NCI-H460 (cell line): Measurements from ENCODE around the gene LTBP3. TPM values are rescaled to one million over a fixed set of nuclear protein-coding genes. Genes with fewer than 3 reads are reported as not detected.

ENCODE experiments used
- DNase-seq: peaks from one replicate; pipeline ENCODE4 v3.0.0-alpha.2; 2016; ENCODE audit warnings: low read depth; ENCODE audit errors: extremely low read depth
- total RNA-seq: library from RNA; depleted of rRNA; stranded (reverse); fragments of >200 nt; shearing (Covaris generic); gene quantifications from 2 replicates; pipeline ENCODE4 v1.2.3, GENCODE V29; 2014

The LTBP3 gene
- total RNA-seq, 1 experiment from 2014 or later, result 13.9 TPM

DNA sequence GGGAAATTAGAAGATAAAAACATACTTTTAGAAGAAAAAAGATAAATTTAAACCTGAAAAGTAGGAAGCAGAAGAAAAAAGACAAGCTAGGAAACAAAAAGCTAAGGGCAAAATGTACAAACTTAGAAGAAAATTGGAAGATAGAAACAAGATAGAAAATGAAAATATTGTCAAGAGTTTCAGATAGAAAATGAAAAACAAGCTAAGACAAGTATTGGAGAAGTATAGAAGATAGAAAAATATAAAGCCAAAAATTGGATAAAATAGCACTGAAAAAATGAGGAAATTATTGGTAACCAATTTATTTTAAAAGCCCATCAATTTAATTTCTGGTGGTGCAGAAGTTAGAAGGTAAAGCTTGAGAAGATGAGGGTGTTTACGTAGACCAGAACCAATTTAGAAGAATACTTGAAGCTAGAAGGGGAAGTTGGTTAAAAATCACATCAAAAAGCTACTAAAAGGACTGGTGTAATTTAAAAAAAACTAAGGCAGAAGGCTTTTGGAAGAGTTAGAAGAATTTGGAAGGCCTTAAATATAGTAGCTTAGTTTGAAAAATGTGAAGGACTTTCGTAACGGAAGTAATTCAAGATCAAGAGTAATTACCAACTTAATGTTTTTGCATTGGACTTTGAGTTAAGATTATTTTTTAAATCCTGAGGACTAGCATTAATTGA is 58.3 kb downstream of the LTBP3 start:
- no peak for DNase-seq

- peak; percentile 85 for DNase-seq
These were observed 59.0 kb downstream of the LTBP3 start, which contains the start of gene MALAT1 for GRCh38 chr11:65498977-65499712. TSS of gene MALAT1 (plus strand) at chr11:65499045.

- no peak for DNase-seq
These were observed 59.5 kb downstream of the LTBP3 start for GRCh38 chr11:65498727-65498976.

DNA sequence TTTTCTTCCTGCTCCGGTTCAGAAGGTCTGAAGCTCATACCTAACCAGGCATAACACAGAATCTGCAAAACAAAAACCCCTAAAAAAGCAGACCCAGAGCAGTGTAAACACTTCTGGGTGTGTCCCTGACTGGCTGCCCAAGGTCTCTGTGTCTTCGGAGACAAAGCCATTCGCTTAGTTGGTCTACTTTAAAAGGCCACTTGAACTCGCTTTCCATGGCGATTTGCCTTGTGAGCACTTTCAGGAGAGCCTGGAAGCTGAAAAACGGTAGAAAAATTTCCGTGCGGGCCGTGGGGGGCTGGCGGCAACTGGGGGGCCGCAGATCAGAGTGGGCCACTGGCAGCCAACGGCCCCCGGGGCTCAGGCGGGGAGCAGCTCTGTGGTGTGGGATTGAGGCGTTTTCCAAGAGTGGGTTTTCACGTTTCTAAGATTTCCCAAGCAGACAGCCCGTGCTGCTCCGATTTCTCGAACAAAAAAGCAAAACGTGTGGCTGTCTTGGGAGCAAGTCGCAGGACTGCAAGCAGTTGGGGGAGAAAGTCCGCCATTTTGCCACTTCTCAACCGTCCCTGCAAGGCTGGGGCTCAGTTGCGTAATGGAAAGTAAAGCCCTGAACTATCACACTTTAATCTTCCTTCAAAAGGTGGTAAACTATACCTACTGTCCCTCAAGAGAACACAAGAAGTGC is 60.0 kb downstream of the LTBP3 start:
- DNase-seq, result no peak

DNA sequence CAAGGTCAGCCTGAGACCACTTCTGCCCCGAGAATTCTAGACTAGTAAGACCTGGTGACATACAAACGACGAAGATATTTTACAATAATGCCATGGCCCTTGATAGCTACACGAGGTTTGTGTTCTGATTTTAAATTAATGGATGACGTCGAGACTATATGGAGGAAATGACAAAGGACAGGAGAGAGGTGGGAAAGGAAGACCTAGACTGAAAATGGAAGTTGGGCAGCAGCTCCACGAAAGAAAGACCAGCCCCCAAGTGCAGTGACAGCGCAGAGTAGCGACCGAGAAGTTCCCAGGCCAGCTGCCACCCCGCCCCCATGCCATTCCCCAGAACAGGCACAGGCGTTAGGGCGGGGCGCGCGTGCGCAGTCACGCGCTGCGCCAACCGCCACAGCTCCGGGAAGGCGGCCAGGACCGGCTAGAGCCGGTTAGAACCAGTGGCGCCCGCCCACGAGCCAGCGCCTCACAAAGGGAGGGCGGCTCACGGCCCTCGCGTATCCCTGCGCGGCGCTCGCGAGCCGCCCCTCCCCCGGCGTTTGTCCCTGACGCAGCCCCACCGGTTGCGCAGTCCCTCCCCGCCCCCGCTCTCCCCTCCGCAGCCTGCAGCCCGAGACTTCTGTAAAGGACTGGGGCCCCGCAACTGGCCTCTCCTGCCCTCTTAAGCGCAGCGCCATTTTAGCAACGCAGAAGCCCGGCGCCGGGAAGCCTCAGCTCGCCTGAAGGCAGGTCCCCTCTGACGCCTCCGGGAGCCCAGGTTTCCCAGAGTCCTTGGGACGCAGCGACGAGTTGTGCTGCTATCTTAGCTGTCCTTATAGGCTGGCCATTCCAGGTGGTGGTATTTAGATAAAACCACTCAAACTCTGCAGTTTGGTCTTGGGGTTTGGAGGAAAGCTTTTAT is 60.8 kb downstream of the LTBP3 start:
- peak; percentile 95 for DNase-seq

- DNase-seq, result no peak
These were observed 61.6 kb downstream of the LTBP3 start for GRCh38 chr11:65496304-65497140.

DNA sequence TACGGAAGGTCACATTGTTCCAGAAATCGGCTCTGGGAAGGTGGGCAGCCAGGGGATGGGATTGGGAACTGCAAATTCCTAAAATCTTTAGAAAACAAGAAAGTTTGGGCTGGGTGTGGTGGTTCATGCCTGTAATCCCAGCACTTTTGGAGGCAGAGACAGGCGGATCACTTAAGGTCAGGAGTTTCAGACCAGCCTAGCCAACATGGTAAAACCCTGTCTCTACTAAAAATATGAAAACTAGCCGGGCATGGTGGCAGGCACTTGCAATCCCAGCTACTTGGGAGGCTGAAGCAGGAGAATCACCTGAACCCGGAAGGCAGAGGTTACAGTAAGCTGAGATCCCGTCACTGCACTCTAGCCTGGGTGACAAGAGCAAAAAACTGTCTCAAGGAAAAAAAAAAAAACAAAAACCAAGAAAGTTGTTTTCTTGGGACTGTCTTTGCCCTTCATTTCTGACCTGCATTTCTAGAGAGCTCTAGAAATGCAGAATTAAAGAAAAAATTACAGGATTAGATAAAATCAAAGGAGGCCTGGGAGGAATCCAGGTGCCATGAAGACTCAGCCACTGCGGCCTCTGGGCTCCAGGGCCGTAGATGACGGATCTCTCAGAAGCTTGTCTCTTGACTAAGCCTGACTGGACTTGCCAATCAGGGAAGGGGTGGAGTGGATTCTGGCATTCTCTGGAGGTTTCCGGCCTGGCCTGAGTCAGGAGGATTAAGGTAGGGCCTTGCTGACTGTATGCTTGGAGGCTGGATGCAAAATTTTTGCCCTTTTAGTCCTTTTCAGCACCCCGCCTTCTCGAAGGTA is 64.6 kb downstream of the LTBP3 start:
- peak; percentile 95 for DNase-seq

- DNase-seq, result peak; percentile 83
These were observed 65.4 kb downstream of the LTBP3 start for GRCh38 chr11:65492637-65493366.

DNA sequence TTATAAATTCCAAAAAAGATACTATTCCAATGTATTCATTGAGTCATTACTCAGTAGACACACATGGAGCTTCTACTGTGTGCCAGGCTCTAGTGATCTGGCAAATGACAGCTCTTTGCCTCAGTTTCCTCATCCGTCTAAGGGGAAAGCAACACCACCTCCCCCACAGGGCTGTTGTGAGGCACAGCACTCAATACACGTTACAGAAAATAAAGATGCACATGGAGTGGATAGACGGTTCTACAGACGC is 65.8 kb downstream of the LTBP3 start:
- no peak for DNase-seq

GRCh38 chr11:65491614-65492386 is 66.4 kb downstream of the LTBP3 start:
- DNase-seq, result peak; percentile 88

- DNase-seq, result no peak
These were observed 67.0 kb downstream of the LTBP3 start for GRCh38 chr11:65491163-65491465.

DNA sequence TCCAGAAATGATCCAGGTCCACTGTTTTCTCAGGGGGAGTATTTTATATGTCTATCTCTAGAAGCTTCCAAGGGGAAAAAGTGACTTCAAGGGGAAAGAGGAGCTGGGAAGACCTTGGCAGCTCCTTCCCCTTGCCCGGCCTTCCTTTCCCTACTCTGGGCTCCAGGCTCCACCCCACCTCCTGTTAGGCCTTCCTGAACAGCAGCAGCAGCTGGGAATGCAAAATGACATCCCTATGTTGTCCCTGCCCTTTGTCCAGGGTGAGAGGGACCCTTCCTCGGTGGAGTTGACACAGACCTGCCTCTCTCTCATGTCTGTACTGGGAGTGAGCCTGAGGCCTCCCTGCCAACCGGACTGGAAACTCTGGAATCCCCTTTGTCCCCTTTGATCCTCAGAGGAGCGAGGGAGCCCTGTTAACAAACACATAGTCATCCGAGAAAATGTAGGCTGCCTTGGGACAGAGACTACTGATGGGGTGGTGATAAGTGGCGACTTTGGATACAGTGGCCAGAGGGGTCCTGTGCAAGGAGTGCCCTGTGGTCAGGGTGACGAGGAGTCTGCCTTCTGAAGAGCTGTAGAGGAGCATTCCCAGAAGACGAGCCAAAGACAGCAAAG is 68.3 kb downstream of the LTBP3 start:
- DNase-seq, result no peak

DNA sequence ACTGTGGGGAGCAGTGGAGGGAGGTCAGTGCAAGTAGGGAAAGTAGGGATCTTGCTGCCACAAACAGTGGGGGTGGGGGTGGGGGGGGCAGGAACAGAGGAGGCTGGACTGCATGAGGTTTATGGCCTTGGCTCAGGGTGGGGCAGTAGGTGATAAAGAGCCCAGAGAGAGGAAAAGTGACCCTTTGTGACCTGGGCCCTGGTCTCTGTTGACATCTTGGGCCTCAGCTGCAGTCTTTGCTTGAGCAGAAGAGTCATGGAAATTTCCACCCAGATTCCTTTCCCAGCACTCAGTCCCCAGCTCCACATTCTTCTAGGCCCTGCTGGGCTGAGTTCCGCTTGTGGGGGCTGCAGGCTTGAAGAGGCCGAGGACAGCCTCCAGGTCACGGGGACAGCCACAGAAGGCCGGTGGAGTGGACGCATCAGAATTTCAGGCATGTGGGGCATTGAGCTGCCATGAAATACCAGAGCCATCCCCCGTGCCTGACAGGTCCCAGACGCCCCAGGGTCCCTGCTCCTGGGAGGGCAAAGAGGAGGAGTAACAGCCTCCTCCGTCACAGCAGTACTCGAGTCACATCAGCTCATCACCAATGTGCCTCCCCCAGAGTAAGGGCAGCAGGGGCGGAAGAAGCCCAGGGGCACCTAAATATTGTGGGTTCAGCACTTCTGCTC is 69.0 kb downstream of the LTBP3 start:
- no peak for DNase-seq
